GM23248 (cell line): Measurements from ENCODE around the gene CBX8. TPM values are rescaled to one million over a fixed set of nuclear protein-coding genes. Genes with fewer than 3 reads are reported as not detected.

Experiments used
- DNase-seq: peaks from one replicate; pipeline ENCODE4 v3.0.0-alpha.2; 2015
- H2AFZ ChIP-seq: fragments of 200-600 bp; sonication (generic); 2 replicates; pipeline ENCODE4 v1.6.1; 2016; ENCODE audit warnings: antibody characterized with exemption
- H3F3A ChIP-seq: fragments of 200-600 bp; sonication (generic); 2 replicates; pipeline ENCODE4 v1.6.1; 2016; ENCODE audit warnings: mild to moderate bottlenecking, antibody characterized with exemption, mixed run types; ENCODE audit not compliant: insufficient read depth
- H3K27ac ChIP-seq: fragments of 200-600 bp; sonication (generic); 2 replicates; pipeline ENCODE4 v1.5.1; 2016; ENCODE audit warnings: mild to moderate bottlenecking
- H3K27me3 ChIP-seq: fragments of 200-600 bp; sonication (generic); replicated peaks from 2 replicates; pipeline ENCODE4 v1.6.1; 2016; ENCODE audit warnings: mild to moderate bottlenecking; ENCODE audit not compliant: insufficient read depth
- H3K36me3 ChIP-seq: fragments of 200-600 bp; sonication (generic); 2 replicates; pipeline ENCODE4 v1.6.1; 2016; ENCODE audit warnings: low read depth, mild to moderate bottlenecking
- H3K4me1 ChIP-seq: fragments of 200-600 bp; sonication (generic); 2 replicates; pipeline ENCODE4 v1.6.1; 2016; ENCODE audit warnings: mild to moderate bottlenecking; ENCODE audit not compliant: insufficient read depth
- H3K4me2 ChIP-seq: fragments of 200-600 bp; sonication (generic); one replicate; pipeline ENCODE4 v1.6.1; 2016; ENCODE audit warnings: mild to moderate bottlenecking; ENCODE audit not compliant: unreplicated experiment
- H3K4me3 ChIP-seq: fragments of 200-600 bp; sonication (generic); 2 replicates; pipeline ENCODE4 v1.5.1; 2016; ENCODE audit warnings: mild to moderate bottlenecking
- H3K79me2 ChIP-seq: fragments of 200-600 bp; sonication (generic); 2 replicates; pipeline ENCODE4 v1.6.1; 2016; ENCODE audit warnings: mild to moderate bottlenecking; ENCODE audit not compliant: insufficient read depth
- H3K9ac ChIP-seq: fragments of 200-600 bp; sonication (generic); 2 replicates; pipeline ENCODE4 v1.6.1; 2016; ENCODE audit warnings: mild to moderate bottlenecking
- H3K9me2 ChIP-seq: fragments of 200-600 bp; sonication (generic); 2 replicates; pipeline ENCODE4 v1.6.1; 2016; ENCODE audit warnings: mixed run types, mild to moderate bottlenecking, moderate library complexity; ENCODE audit not compliant: insufficient read depth
- H3K9me3 ChIP-seq: fragments of 200-600 bp; sonication (generic); one replicate; pipeline ENCODE4 v1.6.1; 2017; ENCODE audit warnings: low read depth
- H4K20me1 ChIP-seq: fragments of 200-600 bp; sonication (generic); 2 replicates; pipeline ENCODE4 v1.6.0; 2016; ENCODE audit not compliant: insufficient read depth
- EZH2 ChIP-seq: fragments of 200-600 bp; sonication (generic); IDR thresholded peaks from 2 replicates; pipeline ENCODE4 v1.6.1; 2018; ENCODE audit warnings: antibody characterized with exemption, mild to moderate bottlenecking; ENCODE audit not compliant: insufficient read depth, poor library complexity, severe bottlenecking
- EZH2phosphoT487 ChIP-seq: fragments of 200-600 bp; sonication (generic); IDR thresholded peaks from 2 replicates; pipeline ENCODE4 v1.6.1; 2018; ENCODE audit warnings: antibody characterized with exemption, moderate library complexity, mild to moderate bottlenecking, low read depth; ENCODE audit not compliant: insufficient read depth
- WGBS, 2 experiments: methylation state at CpG; one replicate each; pipeline ENCODE4 v1.1.6; 2015 to 2017; ENCODE audit warnings: low lambda C conversion rate in 2 of 2, low coverage in 1 of 2; ENCODE audit errors: missing lambda C conversion rate in 2 of 2; 5-methylcytosine and 5-hydroxymethylcytosine counted together
- in situ Hi-C: fragments of 300-500 bp; cut with MboI; formaldehyde crosslinking; loops from 2 replicates; pipeline ENCODE4 v1.15.0; 2020
- polyA plus RNA-seq: library from polyadenylated mRNA; unstranded; fragments of >200 nt; fragmentation: Nextera tagmentation; extraction: Ambion mirVana; gene quantifications from 2 replicates; pipeline ENCODE4 v1.2.1, GENCODE V29; 2016
- total RNA-seq: library from RNA; depleted of rRNA; stranded (reverse); fragments of >200 nt; shearing (Covaris generic); gene quantifications from 2 replicates; pipeline ENCODE4 v1.2.3, GENCODE V29; 2014

The CBX8 gene
- total and polyA plus RNA-seq, 2 experiments from 2014 or later: 3.9 to 5.9 TPM

- Histone ChIP-seq H3K27me3 (peaks cover 43% of the 10 kb centered on the region), H3K9me3 (no peaks in the 10 kb centered on the region), H4K20me1 (no peaks in the 10 kb centered on the region), H3K4me2 (peak overlapping the region; percentile 76), H3K9me2 (no peaks in the 10 kb centered on the region), H3K36me3 (no peaks in the 10 kb centered on the region), H3K4me3 (peak overlapping the region; percentile 63), H3K79me2 (no peaks in the 10 kb centered on the region), H3K4me1 (no peaks in the 10 kb centered on the region), H3F3A (peaks cover 4% of the 10 kb centered on the region; the same call in 1 of the 2 replicates), H2AFZ (peak overlapping the region; percentile 75), H3K9ac (no peak overlapping the region; the same call in 1 of the 2 replicates), H3K27ac (no peak overlapping the region)
- DNase-seq: no peak
- in situ Hi-C loops: no loop called here
- TF ChIP-seq EZH2phosphoT487 (no peak), EZH2 (peak; percentile 65)
- WGBS, 2 experiments: 4 to 10% methylated on average over 14 to 33 of the region's 49 CpGs
Observed at GRCh38 chr17:79778504-79779083, 18.3 kb downstream of the CBX8 start.

- Histone ChIP-seq H3K79me2 (no peaks in the 10 kb centered on the region), H3K4me3 (peak within 1 kb of the TSS; percentile 63), H3K9me2 (no peaks in the 10 kb centered on the region), H3K27me3 (peaks cover 45% of the 10 kb centered on the region), H3K9ac (no peak within 1 kb of the TSS; the same call in 1 of the 2 replicates), H3K4me2 (peak within 1 kb of the TSS; percentile 76), H3F3A (peaks cover 4% of the 10 kb centered on the region; the same call in 1 of the 2 replicates), H3K27ac (no peak within 1 kb of the TSS), H3K36me3 (no peaks in the 10 kb centered on the region), H4K20me1 (no peaks in the 10 kb centered on the region), H3K9me3 (no peaks in the 10 kb centered on the region), H2AFZ (peak within 1 kb of the TSS; percentile 79), H3K4me1 (no peaks in the 10 kb centered on the region)
- in situ Hi-C loops: no loop called here
- DNase-seq: peak; percentile 91
- WGBS, 2 experiments: 2% methylated on average over 41 of the region's 96 CpGs; no CpG with 5 or more reads in 1 of the 2 experiments
- TF ChIP-seq EZH2 (no peak), EZH2phosphoT487 (no peak)
Observed at GRCh38 chr17:79777894-79778503, 18.9 kb downstream of the CBX8 start, which contains the start of gene CBX2. Gene CBX2 (plus strand): TSS chr17:79778148. CDS start chr17:79778236, 88 bp downstream.

- Histone ChIP-seq H3F3A (peaks cover 4% of the 10 kb centered on the region; the same call in 1 of the 2 replicates), H3K27me3 (peaks cover 52% of the 10 kb centered on the region), H3K4me3 (peak overlapping the region; percentile 58), H3K4me2 (peak overlapping the region; percentile 60), H4K20me1 (no peaks in the 10 kb centered on the region), H3K9ac (no peak overlapping the region), H3K4me1 (no peaks in the 10 kb centered on the region), H2AFZ (peak overlapping the region; percentile 79), H3K36me3 (no peaks in the 10 kb centered on the region), H3K27ac (no peak overlapping the region), H3K79me2 (no peaks in the 10 kb centered on the region), H3K9me3 (no peaks in the 10 kb centered on the region), H3K9me2 (no peaks in the 10 kb centered on the region)
- in situ Hi-C loops: no loop called here
- 8 to 10% methylated on average over 30 to 51 of the region's 51 CpGs for WGBS, 2 experiments
- peak; percentile 64 for DNase-seq
- TF ChIP-seq EZH2: peak; percentile 67
- 0 out of 2 replicates have a peak, but pooled peaks have one; percentile 53 for TF ChIP-seq EZH2phosphoT487
Observed at GRCh38 chr17:79777120-79777893, 19.6 kb downstream of the CBX8 start.

GRCh38 chr17:79776376-79777119 is 20.3 kb downstream of the CBX8 start:
- Histone ChIP-seq H3K9me3 (no peaks in the 10 kb centered on the region), H3K36me3 (no peaks in the 10 kb centered on the region), H3K27ac (no peak overlapping the region), H3K9ac (no peak overlapping the region), H3K4me3 (no peak overlapping the region), H3K4me2 (no peak overlapping the region), H2AFZ (no peak overlapping the region), H3K27me3 (peaks cover 58% of the 10 kb centered on the region), H3F3A (peaks cover 4% of the 10 kb centered on the region; the same call in 1 of the 2 replicates), H3K4me1 (no peaks in the 10 kb centered on the region), H3K9me2 (no peaks in the 10 kb centered on the region), H3K79me2 (no peaks in the 10 kb centered on the region), H4K20me1 (no peaks in the 10 kb centered on the region)
- WGBS, 2 experiments: 66 to 68% methylated on average over 11 of the region's 11 CpGs
- DNase-seq: no peak
- TF ChIP-seq EZH2: peak; percentile 20
- no peak for TF ChIP-seq EZH2phosphoT487
- in situ Hi-C loops: no loop called here
